Activated T-helper 2 cell treated with anti-CD3 and anti-CD28 coated beads, Interferon-gamma antibody, Interleukin-2, Interleukin-4, amounts not matched to agents 10 μg/mL and 5 μg/mL and 100 μg/mL, durations not matched to agents 14 hours and 24 hours and 36 hours (primary cell): Measurements from ENCODE around the gene GTF2IRD1. TPM values are rescaled to one million over a fixed set of nuclear protein-coding genes. Genes with fewer than 3 reads are reported as not detected.
"Not testable (repeated sequence)": the region's sequence is repeated elsewhere in the genome, so short reads cannot be mapped to it uniquely, and the experiment has no call there.

Experiments
- DNase-seq: peaks from one replicate; pipeline ENCODE4 v3.0.0; 2021; ENCODE audit warnings: low spot score
- H3K27ac Mint-ChIP-seq: one replicate; pipeline ENCODE4 v1.8.0; 2021; ENCODE audit warnings: mixed read lengths
- H3K27me3 Mint-ChIP-seq: one replicate; pipeline ENCODE4 v1.8.0; 2021; ENCODE audit warnings: low read depth, mixed read lengths
- H3K36me3 Mint-ChIP-seq: one replicate; pipeline ENCODE4 v1.8.0; 2021; ENCODE audit warnings: low read depth, mixed read lengths
- H3K4me1 Mint-ChIP-seq: one replicate; pipeline ENCODE4 v1.8.0; 2021; ENCODE audit warnings: low read depth, mixed read lengths
- H3K4me3 Mint-ChIP-seq: one replicate; pipeline ENCODE4 v1.8.0; 2021; ENCODE audit warnings: low read depth, mild to moderate bottlenecking, moderate library complexity, mixed read lengths
- H3K9me3 Mint-ChIP-seq: one replicate; pipeline ENCODE4 v1.8.0; 2021; ENCODE audit warnings: mixed read lengths
- intact Hi-C: fragments of 100-400 bp; cut with micrococcal nuclease; formaldehyde crosslinking; loops from one replicate; pipeline ENCODE4 v1.15.1; 2023
- total RNA-seq: library from RNA; stranded (reverse); gene quantifications from 2 replicates; pipeline ENCODE4 v1.2.3, GENCODE V29; 2022

The GTF2IRD1 gene
- total RNA-seq, 1 donor from 2014 or later: 3.1 TPM

GRCh38 chr7:74479961-74480829 lies 26.5 kb downstream of the GTF2IRD1 start:
- Mint-ChIP-seq H3K27me3 (no peaks in the 10 kb centered on the region), H3K9me3 (no peaks in the 10 kb centered on the region), H3K36me3 (no peaks in the 10 kb centered on the region), H3K27ac (no peak overlapping the region), H3K4me3 (no peak overlapping the region), H3K4me1 (no peaks in the 10 kb centered on the region)
- intact Hi-C loops: no loop called here
- no peak for DNase-seq

- H3K36me3 Mint-ChIP-seq: no peaks in the 10 kb centered on the region
- H3K4me3 Mint-ChIP-seq: no peak overlapping the region
- intact Hi-C loops: no loop called here
- no peaks in the 10 kb centered on the region for H3K9me3 Mint-ChIP-seq
- DNase-seq: no peak
- no peak overlapping the region for H3K27ac Mint-ChIP-seq
- H3K27me3 Mint-ChIP-seq: no peaks in the 10 kb centered on the region
- H3K4me1 Mint-ChIP-seq: no peaks in the 10 kb centered on the region
These were observed 27.2 kb downstream of the GTF2IRD1 start for GRCh38 chr7:74480861-74481417.

GRCh38 chr7:74481458-74482196 lies 27.9 kb downstream of the GTF2IRD1 start:
- Mint-ChIP-seq H3K27ac (no peak overlapping the region), H3K4me3 (no peak overlapping the region), H3K27me3 (no peaks in the 10 kb centered on the region), H3K9me3 (no peaks in the 10 kb centered on the region), H3K36me3 (no peaks in the 10 kb centered on the region), H3K4me1 (no peaks in the 10 kb centered on the region)
- DNase-seq: no peak
- intact Hi-C loops: no loop called here

- H3K4me1 Mint-ChIP-seq: no peaks in the 10 kb centered on the region
- H3K4me3 Mint-ChIP-seq: no peak overlapping the region
- H3K36me3 Mint-ChIP-seq: no peaks in the 10 kb centered on the region
- H3K27ac Mint-ChIP-seq: no peak overlapping the region
- no peaks in the 10 kb centered on the region for H3K9me3 Mint-ChIP-seq
- H3K27me3 Mint-ChIP-seq: no peaks in the 10 kb centered on the region
- intact Hi-C loops: no loop called here
- no peak for DNase-seq
These were observed 28.4 kb downstream of the GTF2IRD1 start for GRCh38 chr7:74482197-74482467.

GRCh38 chr7:74482629-74483401 lies 29.1 kb downstream of the GTF2IRD1 start:
- intact Hi-C loops: no loop called here
- DNase-seq: no peak
- H3K9me3 Mint-ChIP-seq: no peaks in the 10 kb centered on the region
- H3K36me3 Mint-ChIP-seq: no peaks in the 10 kb centered on the region
- no peak overlapping the region for H3K27ac Mint-ChIP-seq
- no peaks in the 10 kb centered on the region for H3K4me1 Mint-ChIP-seq
- no peak overlapping the region for H3K4me3 Mint-ChIP-seq
- H3K27me3 Mint-ChIP-seq: no peaks in the 10 kb centered on the region

- Mint-ChIP-seq H3K9me3 (no peaks in the 10 kb centered on the region), H3K36me3 (no peaks in the 10 kb centered on the region), H3K27me3 (no peaks in the 10 kb centered on the region), H3K27ac (no peak overlapping the region), H3K4me3 (no peak overlapping the region), H3K4me1 (no peaks in the 10 kb centered on the region)
- intact Hi-C loops: no loop called here
- no peak for DNase-seq
These were observed 30.0 kb downstream of the GTF2IRD1 start for GRCh38 chr7:74483402-74484336.

GRCh38 chr7:74485611-74486010 lies 31.9 kb downstream of the GTF2IRD1 start:
- Mint-ChIP-seq H3K36me3 (no peaks in the 10 kb centered on the region), H3K4me1 (no peaks in the 10 kb centered on the region), H3K9me3 (no peaks in the 10 kb centered on the region), H3K27ac (no peak overlapping the region), H3K27me3 (no peaks in the 10 kb centered on the region), H3K4me3 (no peak overlapping the region)
- intact Hi-C loops: no loop called here
- DNase-seq: no peak

GRCh38 chr7:74488518-74489030 lies 34.9 kb downstream of the GTF2IRD1 start:
- H3K27me3 Mint-ChIP-seq, H3K9me3 Mint-ChIP-seq, H3K36me3 Mint-ChIP-seq, H3K4me1 Mint-ChIP-seq, H3K27ac Mint-ChIP-seq, H3K4me3 Mint-ChIP-seq, DNase-seq, intact Hi-C loops: not testable (repeated sequence)

- Mint-ChIP-seq H3K27me3 (no peaks in the 10 kb centered on the region), H3K9me3 (no peaks in the 10 kb centered on the region), H3K36me3 (no peaks in the 10 kb centered on the region), H3K27ac (no peak overlapping the region), H3K4me3 (no peak overlapping the region), H3K4me1 (no peaks in the 10 kb centered on the region)
- intact Hi-C loops: no loop called here
- no peak for DNase-seq
These were observed 36.6 kb downstream of the GTF2IRD1 start for GRCh38 chr7:74489997-74490945.

- H3K4me3 Mint-ChIP-seq, intact Hi-C loops, H3K27ac Mint-ChIP-seq, H3K4me1 Mint-ChIP-seq, H3K36me3 Mint-ChIP-seq, H3K27me3 Mint-ChIP-seq, DNase-seq, H3K9me3 Mint-ChIP-seq: not testable (repeated sequence)
These were observed 37.8 kb downstream of the GTF2IRD1 start for GRCh38 chr7:74491490-74491889.

- no peak overlapping the region for H3K4me3 Mint-ChIP-seq
- DNase-seq: no peak
- no peak overlapping the region for H3K27ac Mint-ChIP-seq
- intact Hi-C loops: no loop called here
- H3K36me3 Mint-ChIP-seq: no peaks in the 10 kb centered on the region
- no peaks in the 10 kb centered on the region for H3K4me1 Mint-ChIP-seq
- H3K27me3 Mint-ChIP-seq: no peaks in the 10 kb centered on the region
- no peaks in the 10 kb centered on the region for H3K9me3 Mint-ChIP-seq
These were observed 39.6 kb downstream of the GTF2IRD1 start for GRCh38 chr7:74493295-74493694.
